Right hindlimb (tissue), 1 donor: ENCODE data around the gene TF.

Experiments
- DNase-seq: peaks from one replicate; pipeline ENCODE4 v3.0.0-alpha.2; 2018

TF gene

DNA sequence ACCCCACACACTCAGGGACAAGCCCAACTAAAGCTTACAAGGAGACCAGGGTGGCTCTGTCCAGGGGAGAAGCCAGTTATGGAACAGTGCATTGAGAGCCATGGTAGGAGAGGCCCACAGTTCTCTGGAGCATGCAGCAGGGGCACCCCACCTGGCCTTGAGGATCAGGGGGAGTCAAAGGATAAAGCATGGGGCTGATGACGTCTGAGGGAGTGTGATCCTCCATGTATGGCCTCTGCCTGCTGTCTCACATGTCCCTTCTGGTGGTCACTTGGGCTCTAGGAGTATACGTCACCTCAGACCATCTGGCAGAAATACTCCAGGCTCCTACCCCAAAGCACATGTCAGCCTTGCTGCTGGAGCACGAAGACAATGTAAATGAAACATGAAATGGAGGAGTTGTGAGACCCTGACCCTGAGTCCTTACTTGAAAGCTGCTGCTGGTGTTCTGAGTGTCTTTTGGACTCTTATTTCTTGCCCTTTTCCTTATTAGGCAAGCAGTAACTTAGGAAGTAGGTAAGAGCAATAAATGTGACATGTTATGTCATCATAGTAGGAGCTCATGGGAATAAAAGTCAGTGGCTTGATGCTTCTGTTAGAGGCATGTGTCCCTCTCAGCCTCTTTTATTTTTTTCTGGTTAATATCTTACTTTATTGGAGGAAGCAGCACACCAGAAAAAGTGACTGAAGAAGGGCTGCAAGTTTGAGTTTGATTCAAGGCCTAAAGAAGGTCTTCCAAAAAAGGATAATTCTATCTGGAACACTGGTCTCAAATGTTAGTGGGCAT, 74.9 kb downstream of the TF start:
- no peak for DNase-seq

DNA sequence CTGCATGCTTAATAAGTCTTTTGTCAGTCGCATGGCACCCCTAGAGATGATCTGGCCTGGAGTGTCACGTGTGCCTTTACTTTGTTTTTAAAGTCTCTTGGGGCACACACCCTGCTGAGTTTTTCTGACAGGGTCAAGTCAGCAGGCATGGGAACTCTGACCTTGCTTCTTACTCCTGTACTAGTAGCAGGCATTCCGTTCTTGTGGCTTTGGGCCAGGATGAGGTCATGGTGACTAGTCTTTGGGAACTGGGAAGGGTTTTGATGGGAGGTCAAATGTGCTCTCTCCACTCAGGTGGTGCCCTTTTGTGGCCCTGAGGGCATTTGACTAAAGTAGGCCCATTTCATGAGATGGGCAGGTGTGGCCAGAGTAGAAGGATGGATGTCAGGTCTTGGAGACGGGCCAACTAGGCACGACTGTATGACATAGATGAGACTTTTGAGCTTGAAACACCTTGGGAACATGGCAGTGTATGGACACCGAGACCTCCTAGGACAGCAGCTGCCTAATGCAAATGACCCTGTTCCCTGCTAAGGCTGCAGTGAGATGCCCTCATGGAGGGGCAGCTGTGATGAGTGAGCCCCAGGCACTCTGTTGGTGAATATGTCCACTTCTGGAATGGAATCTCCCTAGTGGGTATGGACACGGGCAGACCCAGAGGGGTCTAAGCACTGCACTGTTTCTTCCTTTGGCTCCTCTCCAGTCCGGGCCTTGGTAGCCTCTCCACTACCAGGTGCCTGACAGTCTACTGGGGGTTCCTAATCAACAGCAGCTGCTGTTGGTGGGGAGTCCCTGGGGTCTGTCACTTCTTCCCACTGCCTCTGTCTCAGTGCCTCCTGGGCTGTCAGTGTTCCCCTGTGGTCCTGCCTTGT, 75.8 kb downstream of the TF start:
- no peak for DNase-seq

DNA sequence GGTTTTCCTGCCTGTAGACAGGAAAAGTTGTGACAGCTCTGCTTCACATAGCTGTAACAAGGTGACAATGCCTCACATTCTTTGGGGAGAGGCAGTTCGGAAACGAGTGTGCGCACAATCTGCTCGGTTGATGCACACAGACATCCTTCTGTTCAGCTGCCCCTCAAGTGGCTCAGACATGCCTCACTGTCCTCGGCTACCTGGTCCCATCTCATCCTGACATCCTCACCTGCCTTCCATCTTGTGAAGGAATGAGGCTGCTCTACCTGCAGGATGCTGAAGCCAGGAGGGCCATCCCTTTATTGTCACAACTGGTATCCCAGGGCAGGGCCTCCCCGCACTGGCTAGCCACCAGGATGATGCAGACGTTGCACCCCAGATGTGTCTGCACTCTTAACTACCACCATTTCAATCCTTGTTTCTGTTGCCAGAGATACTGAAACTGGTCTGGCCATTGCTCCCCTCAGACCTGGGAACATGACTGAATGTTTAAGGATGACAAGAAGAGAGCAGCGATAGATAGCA, 78.8 kb downstream of the TF start:
- no peak for DNase-seq

DNA sequence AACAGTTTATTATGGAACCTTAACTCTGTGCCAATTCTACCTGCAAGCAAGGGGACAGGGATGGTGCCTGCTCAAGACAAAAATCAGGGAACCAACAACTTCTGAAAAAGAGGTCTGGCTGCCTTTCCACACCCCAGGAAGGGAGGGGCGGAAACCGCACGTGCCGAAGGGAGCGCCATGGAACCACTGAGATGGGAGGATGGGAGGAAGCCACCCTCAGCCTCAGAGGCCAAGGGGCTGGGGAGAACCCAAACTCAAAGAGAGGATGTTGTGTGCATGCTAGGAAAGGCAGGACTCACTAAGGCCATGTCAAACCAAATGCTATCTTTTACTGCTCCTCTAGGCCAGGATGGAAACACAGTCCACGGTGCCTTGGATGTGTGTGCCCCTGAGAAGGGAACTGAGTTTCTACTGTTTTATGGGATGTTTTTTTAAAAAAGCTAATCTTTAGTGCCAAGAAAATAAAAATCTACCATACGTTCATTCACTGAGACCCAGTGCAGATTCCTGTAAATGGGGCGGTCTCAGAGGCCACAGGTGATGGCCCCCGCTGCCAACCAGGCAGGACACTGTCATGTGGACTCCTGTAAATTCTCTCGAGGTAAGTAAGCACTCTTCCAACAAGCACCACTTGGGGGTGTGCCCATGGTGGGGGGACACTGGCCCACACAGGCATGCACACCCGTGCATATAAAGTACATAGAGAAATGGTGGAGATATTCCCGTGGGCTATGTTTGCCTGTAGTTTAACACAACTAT, 80.0 kb downstream of the TF start:
- no peak for DNase-seq

DNA sequence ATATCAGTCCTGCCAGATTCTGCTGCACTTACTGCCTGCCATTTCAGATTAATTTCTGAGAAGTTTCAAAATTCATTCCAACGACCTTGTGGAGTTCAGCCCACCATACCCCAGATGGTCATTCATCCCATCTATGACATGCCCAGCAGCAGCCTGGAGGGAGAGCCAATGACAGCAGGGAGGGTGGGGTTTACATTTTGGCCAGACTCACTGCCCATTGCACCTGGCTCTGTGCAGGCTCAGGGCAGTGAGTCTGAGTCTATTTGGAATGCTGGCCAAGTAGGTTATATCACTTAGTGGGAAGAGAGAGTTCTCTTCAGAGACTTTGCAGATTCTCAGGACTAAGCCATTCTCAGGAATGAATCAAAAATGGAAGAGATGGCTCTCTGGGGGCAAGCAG, 80.9 kb downstream of the TF start:
- no peak for DNase-seq

DNA sequence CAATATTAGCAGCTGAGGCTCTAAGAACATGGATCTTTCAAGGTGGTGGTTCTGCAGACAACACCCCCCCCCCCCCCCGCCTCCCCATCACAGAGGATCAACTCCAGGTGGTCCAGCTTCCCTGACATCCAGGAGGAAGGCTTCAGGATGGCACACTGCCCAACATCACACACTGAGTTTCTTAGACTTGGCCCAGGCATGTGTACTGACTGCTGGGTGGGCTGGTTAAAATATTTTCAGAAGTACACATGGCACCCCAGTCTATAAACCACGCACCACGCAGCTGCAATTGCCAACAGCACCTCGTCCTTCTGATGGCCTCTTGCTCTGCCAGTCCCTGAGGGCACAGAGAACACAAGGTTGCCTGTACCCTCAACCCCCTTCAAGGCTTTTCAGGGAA, 81.5 kb downstream of the TF start:
- no peak for DNase-seq

DNA sequence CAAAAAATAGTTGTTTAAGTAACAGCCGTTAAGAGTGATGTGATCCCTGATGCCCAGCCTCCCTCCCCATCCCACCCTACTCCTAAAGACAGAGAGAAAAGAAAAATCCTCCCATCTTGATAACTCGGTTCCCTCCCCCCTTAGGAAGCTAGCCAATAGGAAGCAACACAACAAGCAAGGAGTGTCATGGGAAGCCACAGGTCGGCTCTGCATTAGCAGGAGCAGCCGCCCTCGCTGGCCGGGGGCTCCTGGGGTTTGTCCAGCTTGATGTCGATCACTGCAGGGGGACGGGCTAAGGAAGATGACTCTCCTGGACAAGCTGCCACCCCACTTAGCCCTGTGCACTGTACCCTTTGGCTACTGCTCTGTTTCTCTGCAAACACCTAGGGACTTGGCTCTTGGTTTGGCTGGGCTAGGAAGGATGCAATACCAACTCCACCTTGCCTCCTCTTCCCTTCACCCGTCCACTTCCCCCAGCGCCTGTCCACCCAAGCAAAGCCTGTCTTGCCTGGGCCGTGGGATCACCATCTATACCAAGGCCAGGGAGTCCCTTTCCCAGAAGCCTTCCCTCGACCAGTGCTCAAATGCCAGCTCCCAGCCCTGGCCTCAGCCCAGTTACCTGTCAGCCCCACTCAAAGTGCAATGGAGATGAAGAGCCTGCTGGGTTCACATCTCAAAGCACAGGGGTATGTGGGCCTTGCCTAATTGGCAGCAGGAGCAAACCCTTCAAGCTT, 82.5 kb downstream of the TF start:
- no peak for DNase-seq

DNA sequence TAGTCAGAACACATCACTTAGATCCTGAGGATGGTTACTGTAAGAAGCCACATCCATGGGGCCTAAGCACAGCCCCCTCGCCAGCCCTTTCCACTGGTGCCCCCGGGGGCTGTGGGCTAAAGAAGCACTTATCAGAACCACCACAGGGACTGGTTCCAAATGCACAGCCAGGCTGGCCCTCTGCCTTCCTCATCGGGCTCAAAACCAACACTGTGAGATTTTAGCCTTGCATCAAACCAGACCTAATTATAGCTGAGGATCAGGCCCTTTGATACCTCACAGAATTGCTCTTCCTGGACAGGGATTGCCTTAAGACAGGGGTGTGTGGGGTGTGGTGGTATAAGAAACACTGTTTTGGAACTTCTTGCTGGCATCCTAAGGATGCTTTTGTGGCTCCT, 83.1 kb downstream of the TF start:
- DNase-seq = no peak

DNA sequence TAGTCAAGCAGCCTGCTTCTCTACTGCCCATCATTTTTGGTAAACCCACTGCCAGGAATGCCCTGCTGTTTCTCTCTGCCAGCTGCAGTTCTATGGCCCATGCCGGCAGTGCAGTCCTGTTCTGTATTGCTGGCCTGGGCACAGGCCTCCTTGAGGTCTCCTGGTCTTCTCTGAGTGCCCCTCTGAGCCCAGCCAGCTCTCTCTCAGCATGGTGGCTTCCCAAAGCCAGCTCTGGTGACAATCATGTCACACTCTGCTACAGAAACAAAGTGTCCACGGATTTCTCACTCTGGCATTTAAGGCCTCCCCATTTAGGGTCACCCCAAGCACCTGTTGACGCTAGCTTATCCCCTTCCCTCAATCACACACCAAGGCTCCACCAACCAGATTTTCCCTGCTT, 83.9 kb downstream of the TF start:
- DNase-seq = no peak

DNA sequence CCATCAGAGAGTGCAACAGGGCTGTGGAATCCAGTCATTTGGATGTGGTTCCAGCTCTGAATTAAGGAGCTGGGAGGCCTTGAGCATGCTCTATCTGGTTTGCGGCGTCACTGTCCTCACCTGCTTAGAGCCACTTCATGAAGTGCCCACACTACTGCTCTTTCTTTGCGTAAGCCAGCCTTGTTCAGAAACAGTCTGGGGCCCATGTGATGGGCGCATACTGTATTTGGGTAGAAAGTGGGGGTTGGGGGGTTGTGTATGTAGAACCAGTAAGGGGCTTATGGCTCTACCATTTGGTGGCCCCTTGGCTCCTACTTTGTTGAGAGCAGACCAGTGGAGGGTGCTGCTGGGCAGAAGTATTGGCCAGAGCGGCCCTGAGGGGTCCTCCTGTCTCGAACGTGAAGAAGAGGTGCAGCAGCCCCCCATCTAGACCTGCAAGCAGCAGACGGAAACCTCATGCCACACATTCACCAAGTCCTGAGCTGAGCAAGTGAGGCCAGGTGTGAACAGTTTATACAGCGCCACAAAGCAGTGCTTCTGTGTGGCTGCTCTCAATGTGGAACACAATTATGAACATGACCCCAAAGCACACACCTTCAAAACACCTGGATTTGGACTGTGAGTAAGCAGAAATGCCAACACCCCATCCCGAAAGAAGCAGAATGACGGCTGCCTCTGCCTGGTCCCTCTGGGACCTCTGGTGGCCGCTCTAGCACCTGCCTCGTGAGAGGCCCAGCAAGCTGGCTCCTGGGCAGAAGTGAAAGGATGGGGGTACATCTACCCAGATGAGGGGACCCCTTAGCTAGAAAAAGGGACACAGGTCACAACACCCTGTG, 86.0 kb downstream of the TF start:
- DNase-seq = no peak

DNA sequence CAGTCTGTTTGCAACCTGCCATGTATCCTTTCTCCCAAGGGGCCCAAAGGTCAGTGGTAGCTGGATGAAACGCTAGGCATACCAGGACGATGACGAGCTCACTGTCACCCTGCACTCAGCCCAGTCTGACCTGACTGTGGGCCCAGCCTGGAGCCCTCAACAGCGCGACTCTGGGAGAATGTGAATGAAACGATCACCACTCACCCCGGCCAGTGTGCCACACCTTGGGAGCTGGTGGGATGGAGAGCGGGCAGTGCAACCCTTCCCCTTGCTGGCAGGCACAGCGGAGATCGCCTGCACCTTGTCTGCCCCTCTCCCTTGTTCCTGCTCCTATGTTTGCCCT, 86.6 kb downstream of the TF start:
- no peak for DNase-seq

DNA sequence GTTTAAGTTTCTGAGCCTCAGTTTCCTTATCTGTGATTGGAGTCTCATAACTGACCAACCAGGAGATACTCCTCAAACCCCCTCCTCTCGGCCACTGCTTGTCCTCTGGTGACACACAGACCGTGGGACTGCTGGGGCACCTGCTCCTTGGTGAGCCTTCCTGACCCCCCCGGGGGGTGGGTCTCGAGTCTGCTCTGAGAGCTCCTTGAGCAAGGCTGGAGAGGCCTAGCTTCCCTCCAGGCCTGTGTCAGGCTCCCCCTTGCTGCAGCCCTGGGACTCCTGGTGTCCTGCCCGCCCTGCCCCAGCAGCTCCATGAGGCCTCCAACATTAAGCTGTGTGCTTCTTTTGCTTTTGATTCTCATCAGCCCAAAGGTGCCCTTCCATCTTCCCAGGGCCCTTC, 87.1 kb downstream of the TF start:
- DNase-seq = no peak

DNA sequence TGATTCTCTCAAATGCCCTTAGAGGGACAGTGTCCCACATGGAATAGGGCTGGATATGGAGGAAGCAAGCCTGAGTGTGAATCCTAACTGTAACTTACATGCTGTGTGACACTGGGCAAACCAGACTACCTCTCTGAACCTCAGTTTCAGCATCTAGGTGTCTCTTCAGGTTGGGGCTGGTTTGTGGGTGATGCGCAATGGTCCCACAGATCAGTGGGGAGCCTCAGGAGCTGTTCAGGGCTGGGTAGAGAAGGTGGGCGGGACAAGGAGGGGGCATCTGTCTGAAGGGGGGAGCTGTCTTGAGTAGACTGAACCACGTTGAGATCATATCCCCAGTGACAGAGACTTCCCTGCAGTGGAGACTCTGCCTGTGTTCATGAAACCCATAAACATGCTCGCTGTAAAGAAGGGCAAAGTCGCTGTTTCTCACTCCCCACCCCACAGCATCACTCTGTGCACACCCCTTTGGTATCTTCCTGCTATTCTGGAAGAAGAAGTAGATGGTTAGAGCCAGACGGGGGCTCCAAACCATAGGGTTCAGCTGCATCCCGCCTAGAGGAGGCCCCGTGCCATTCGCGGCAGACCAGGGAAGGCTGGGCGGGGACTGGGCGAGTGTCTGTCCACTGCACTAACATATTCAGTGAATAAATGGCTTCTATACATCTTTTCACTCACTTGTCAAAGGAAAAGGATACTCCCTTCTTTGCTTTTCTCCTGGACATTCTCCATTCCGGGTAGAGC, 87.9 kb downstream of the TF start:
- DNase-seq = no peak

DNA sequence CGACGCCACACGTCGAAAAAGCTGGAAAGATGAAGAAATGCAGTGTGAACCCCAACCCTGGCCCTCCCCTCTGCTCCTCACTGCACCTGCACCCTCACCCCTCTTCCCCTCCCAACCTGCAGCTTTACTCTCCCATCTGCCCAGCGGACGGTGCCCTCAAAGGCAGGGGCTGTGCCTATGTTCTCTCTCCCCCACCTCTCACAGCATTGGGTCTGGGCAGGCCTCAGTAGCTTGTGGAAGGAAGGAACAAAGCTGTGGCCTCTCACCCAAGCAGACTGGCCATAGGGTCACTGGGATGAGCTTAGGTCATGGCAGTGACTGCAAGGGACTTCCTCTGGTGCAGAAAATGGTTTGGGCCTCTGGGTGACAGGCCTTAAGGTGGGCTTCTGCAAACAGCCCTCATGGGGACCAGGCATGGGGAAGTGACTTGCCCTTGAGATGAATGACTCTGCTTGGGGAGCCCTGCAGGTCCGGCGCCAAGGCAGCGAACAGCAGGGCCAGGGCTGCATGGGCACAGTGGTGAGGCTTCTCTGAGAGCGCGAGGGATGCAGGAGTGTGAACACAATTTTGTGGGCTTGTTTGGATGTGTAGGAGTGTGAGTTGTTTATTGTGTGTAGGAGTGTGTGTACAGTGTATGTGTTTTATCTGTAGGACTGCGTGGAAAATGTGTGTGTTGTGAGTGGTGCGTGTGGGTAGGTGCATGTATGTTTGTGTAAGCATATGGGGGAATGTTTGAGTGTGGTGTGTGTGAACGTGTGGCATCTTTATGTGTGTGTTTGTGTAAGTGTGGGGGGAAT, 88.6 kb downstream of the TF start:
- DNase-seq = no peak

DNA sequence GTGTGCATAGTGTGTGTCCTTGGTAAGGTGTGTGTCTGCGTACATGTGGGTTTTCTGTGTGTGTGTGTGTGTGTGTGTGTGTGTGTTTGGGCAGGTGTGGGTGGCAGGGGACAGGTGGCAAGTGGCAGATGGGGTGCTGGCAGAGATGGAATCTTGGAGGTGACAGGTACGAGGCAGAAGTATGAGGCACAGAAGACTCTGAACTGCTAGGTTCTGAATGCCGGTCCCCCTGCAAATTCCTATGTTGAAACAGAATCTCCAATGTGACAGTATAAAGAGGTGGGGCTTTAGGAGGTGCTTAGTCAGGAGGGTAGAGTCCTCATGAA, 89.2 kb downstream of the TF start:
- no peak for DNase-seq

DNA sequence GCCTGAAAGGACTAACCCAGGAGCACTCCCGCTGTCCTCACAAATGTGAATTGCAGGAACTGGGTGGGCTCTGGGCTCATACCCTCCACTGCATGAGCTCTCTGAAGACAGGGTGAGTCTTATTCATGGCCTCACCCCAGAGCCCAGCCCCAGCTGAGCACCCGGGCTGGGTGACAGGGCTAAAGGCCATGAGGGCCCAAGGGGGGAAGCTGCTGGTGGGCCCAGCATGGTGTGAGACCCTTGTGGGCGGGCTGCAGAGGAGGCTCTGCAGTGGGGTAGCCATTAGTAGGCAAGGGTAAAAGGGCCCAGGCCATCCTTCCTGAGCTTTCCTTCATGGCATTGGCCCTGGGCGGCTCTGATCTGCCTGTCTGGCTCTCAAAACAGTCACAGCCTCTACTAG, 89.8 kb downstream of the TF start:
- no peak for DNase-seq

DNA sequence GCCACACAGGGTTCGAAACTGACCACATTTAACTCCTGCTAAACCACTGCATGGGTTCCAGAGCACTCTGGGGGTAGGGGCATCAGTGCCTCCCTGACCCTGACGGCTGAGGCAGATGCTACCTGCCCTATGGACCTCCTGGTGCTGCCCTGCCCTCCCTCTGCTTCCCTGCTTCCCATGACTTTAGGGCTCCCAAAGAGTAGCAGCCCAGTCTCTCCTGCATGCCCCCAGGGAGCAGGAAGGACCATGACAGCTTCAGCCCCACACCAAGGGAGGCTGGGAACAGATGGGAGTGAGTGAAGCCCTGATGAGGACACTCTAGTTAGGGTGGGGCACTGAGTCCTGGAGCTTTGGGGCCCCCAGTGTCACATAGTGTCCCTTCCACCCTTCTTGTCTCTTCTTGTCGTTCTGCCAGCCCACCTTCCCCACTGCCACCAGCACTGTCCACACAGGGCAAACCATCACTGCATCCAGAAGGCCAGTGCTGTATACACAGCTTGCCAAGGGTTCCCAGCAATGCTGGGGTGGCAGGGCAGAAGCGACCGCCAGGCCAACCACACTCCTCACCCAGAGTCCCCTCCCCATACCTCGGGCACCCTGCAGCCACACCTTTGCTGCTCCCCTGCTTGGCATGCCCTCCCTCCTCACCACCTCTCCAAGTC, 90.4 kb downstream of the TF start:
- DNase-seq = no peak

DNA sequence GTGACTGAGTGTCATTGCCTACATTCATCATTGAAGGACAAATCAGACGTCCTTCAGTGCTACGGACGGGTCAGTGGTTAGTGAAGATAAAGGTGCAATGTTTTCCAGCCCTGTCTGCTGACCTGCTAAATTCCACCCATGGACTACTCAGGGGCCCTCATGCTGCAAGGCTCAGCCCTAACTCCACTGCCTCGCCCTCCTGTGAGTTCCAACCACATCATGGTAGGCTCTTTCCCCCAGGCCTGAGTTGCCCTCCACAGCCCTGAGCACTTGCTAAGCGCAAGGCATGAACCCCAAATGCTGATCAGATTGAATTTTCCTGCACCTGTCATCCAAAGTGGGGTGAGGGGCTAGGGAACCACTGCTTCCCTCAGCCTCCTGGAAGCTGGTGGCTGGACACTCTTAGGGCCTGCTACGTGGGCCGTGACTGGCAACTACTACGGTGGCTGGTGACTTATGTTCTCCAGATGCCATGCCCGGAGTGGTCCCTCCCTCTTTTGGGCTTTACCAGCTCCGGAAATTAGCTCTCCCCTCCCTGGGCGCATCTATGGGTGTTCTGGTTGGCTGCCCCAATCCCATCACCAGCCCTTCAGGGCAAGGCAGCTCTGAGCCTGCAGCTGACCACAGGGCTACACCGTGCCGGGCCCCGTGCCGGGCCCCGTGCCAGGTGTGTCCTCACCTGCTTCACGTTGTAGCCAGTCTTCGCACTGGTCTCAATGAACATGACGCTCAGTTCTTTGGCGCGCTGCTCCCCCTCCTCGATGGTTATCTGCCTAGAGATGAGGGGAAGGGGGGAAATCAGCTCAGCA, 91.5 kb downstream of the TF start:
- DNase-seq = no peak

DNA sequence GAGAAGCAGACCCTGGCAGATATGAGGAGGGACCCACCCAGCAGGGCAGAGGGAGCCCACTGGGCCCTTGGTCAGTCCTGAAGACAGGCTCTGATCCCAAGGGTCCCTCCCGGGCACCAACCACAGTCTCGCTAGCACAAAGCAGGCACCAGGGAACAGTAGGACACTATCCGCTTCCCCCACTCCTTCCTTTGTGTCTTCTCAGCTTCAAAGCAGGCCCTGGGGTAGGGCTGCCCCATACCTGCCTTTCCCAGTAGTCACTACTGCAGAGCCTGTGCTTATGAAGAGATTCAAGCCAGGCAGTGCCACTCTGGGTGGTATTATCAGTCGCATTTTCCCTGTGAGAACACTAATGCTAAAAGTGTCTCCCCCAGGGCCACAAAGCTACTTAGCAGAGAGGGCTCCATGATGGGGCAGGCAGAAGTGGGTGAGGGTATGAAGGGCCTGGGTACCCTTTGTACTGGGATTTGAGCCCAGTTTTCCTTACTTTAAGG, 92.2 kb downstream of the TF start:
- DNase-seq = no peak
